Stomach (tissue), 4 donors: ENCODE measurements around the gene NRG4.

Experiments used
- CTCF ChIP-seq, 7 experiments: fragments of 450-650 bp in 4 of 7; fragments of 200-600 bp in 3 of 7; sonication (generic) in 3 of 7; IDR thresholded peaks; one replicate each; pipeline ENCODE4 v1.5.1; 2016 to 2019; ENCODE audit warnings: antibody characterized with exemption in 7 of 7, control low read depth in 2 of 7, mild to moderate bottlenecking in 1 of 7
- EP300 ChIP-seq: sonication (generic); formaldehyde crosslinking; IDR thresholded peaks from one replicate; pipeline ENCODE4 v1.6.1; 2017; ENCODE audit warnings: antibody characterized with exemption
- POLR2A ChIP-seq, 4 donors: fragments of 450-650 bp; IDR thresholded peaks; one replicate each; pipeline ENCODE4 v1.6.1; 2016; ENCODE audit warnings: antibody characterized with exemption in 4 of 4, control low read depth in 2 of 4, mild to moderate bottlenecking in 1 of 4, moderate library complexity in 1 of 4
- POLR2AphosphoS5 ChIP-seq, 3 donors: sonication (generic); formaldehyde crosslinking; IDR thresholded peaks; one replicate each; pipeline ENCODE4 v1.6.1; 2016; ENCODE audit warnings: antibody characterized with exemption in 3 of 3

- TF ChIP-seq CTCF (IDR thresholded peaks at IDR 0.05) (no peak), POLR2A (IDR thresholded peaks at IDR 0.05) (no peak), EP300 (no peak), POLR2AphosphoS5 (IDR thresholded peaks at IDR 0.05) (no peak)
Measured at GRCh38 chr15:76035593-76035992, 23.4 kb upstream of the NRG4 start.
